Pons (tissue), 1 donor: ENCODE results near the gene B4GALT5.

Experiments
- DNase-seq: peaks from one replicate; pipeline ENCODE4 v3.0.0-alpha.2; 2016; ENCODE audit warnings: low spot score

Gene B4GALT5

DNA sequence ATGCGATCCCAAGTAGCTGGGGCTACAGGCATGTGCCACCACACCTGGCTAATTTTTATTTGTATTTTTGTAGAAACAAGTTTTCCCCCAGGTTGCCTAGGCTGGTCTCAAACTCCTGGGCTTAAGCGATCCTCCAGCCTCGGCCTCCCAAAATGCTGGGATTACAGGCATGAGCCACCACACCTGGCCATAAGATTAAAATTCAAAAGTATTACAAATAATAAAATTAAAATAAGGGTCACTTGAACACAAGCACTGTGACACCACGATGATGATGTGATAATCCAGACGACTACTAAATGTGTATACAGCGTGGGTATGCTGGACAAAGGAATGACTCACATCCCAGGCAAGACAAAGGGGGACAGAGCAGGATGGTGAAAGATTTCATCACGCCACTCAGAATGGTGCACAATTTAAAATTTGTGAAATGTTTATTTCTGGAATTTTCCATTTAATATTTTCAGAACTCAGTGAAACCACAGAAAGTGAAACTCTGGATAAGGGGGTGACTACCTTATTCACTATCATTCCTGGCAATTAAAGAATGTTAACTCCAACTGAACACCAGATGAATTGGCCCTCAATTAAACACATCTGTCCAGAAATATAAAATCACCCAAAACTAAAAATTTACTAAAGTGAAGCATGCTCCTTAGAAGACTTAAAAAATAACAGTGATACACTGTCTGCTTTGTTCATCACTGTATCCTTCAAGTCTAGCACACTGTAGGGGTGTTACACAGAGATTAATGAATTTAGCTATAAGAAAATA, 13.1 kb downstream of the B4GALT5 start:
- no peak for DNase-seq

DNA sequence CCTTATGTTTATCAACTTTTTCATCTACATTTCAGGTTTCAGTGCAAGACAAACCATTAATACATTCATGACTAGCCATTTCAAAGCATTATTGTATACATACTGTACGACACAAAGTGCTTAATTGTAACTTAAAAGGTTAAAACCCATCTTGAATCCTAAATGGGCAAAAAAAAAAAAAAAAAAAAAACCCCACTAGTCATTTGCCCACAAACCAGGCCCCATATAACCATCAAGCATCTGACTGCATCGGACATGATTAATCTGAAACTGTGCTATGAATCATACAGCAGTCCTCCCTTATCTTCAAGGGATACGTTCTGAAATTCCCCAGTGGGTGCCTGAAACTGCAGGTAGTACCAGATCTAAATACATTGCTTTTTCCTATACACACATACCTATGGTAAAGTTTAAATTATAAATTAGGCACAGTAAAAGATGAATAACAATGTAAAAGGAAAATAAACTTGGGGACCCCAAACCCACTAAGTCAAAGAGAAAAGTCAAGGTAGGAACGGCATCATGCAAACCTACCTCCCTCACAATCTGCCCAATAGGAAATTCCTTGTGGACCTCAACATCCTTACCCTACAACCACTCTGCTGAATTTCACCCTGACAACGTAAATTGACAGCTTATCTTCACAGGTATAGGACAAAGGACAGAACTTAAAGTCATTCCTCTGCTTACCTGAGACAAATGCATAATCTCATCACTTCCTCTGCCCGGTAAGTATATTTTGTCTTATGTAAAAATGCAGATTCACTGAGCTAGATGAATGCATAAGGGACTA, 14.3 kb downstream of the B4GALT5 start:
- DNase-seq, result no peak

- DNase-seq, result no peak
Observed at GRCh38 chr20:49698477-49698876, 15.2 kb downstream of the B4GALT5 start.

DNA sequence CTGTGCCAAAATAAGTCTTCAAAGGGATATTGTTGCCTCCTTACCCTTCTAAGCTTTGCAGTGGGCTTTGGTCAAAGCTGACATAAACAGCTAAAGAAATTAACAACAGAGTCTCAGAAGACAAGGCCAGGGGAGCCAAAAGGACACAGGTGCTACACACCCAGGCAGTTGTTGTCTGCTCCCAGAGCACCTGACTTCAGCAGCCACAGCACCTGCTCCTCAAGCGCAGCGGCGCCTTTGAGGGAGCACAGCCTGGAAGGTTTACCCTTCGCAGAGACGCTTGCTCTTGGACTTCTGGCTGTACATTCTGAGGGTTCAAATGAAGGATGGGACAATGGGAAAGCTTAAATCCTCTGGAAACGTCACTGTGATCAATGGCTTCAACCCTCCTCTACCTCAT, 16.6 kb downstream of the B4GALT5 start:
- no peak for DNase-seq

DNA sequence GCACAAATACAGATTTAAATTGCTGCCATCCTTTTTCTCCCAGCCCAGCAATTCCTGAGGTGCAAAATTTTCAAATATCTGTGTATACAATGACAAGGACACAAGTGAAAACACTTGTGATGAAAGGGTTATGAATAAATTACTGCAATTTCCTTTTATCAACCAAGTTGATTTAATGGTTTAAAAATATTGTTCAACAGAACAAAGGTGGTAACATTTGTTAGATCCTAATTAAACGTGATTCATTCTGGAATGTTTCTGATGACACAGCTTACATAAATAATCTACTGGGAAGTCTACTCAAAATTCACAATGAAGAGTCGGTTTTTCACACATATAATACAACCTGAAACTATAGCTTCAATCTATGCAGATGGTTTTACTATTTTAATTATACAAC, 17.1 kb downstream of the B4GALT5 start:
- no peak for DNase-seq

DNA sequence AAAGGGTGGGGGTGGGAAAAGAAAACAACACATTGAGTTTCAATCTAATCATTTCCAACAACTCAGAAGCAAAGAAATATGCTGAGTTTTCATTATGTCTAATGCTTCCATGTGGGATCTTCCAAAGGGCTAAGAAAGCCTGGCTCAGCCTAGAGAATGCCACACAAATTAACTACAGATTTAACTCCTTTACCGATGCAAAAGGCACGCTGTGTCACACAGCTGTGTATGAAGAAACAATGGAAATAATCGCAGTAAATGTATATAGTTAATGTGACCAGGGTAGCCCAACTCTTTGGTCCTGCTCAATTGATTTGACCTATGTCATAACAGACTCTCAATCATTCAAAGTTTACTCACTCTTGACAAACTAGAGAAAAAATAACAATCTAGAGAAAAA, 17.8 kb downstream of the B4GALT5 start:
- no peak for DNase-seq

DNA sequence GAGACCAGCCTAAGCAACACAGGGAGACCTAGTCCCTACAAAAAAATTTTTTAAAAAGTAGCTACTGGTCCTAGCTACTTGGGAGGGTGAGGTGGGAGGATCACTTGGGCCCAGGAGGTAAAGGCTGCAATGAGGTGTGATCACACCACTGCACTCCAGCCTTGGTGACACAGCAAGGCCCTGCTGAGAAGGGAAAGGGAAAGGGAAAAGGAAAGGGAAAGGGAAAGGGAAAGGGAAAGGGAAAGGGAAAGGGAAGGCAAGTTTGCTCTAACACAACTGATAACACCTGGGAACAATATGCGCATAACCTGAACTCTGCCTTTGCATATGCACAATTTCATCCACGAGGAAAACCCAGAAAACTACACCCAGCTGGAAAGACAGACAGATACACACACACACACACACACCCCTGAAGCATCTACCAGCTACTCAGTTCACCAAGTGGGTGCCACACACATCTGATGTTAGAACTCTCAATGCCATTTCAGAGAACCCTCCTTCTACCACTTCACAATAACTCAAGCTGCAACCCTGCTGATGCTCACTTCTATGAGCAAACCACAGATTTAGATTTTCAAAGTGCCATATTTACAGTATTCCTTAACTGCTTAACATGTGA, 19.1 kb downstream of the B4GALT5 start:
- DNase-seq, result no peak

GRCh38 chr20:49693435-49694171, 20.1 kb downstream of the B4GALT5 start:
- DNase-seq, result no peak

DNA sequence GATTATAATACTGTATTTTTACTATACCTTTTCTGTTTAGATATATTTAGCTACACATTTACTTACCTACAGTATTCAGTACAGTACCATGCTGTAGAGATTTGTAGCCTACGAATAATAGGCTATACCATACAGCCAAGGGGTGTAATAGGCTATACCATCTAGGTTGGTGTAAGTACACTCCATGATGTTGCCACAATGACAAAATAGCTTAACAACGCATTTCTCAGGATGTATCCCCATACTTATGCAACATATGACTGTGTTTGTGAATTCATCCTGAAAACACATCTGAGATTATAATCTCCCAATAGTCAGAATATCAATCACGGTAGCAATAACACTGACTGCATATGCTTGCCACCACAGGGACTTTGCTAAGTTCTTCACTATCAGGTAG, 20.7 kb downstream of the B4GALT5 start:
- no peak for DNase-seq

GRCh38 chr20:49691818-49692568, 21.7 kb downstream of the B4GALT5 start:
- no peak for DNase-seq

- DNase-seq, result no peak
Observed at GRCh38 chr20:49690899-49691620, 22.6 kb downstream of the B4GALT5 start.

GRCh38 chr20:49687595-49688567, 25.8 kb downstream of the B4GALT5 start:
- peak; percentile 55 for DNase-seq

- no peak for DNase-seq
Observed at GRCh38 chr20:49685809-49686208, 27.9 kb downstream of the B4GALT5 start.

GRCh38 chr20:49685161-49685601, 28.5 kb downstream of the B4GALT5 start:
- peak; percentile 60 for DNase-seq

- no peak for DNase-seq
Observed at GRCh38 chr20:49684335-49684997, 29.2 kb downstream of the B4GALT5 start.

DNA sequence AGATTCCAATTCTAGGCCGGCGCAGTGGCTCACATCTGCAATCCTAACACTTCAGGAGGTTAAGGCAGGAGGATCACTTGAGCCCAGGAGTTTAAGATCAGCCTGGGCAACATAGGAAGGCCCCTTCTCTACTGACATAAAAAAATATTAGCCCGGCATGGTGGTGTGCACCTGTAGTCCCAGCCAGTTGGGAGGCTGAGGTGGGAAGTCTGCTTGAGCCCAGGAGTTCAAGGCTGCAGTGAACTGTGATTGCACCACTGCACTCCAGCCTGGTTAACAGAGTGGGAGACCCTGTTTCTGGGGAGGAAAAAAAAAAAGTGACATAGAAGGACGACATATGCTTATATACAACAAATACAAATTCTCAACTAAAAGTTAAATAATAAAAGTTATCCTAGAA, 30.9 kb downstream of the B4GALT5 start:
- DNase-seq, result no peak

- no peak for DNase-seq
Observed at GRCh38 chr20:49682278-49682677, 31.4 kb downstream of the B4GALT5 start.

- no peak for DNase-seq
Observed at GRCh38 chr20:49681850-49682216, 31.8 kb downstream of the B4GALT5 start.

DNA sequence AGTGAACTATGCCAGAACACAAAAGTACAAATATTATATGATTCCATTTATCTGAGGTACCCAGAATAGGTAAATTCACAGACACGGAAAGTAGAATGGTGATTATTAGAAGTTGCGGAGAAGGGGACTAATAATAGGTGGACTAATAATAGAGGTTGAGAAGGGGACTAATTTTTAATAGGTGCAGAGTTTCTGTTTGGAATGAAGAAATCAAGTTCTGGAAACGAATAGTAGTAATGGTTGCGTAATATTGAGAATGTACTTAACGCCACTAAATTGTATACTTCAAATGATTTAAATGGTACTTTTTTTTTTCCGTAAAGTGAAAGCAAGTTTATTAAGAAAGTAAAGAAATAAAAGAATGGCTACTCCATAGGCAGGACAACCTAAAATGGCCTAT, 33.2 kb downstream of the B4GALT5 start:
- no peak for DNase-seq
